Measurements from ENCODE around the gene ZRANB1.

GRCh38 chr10:124913167-124913566, 28.8 kb upstream of the ZRANB1 start:
- TF ChIP-seq ELF1 (IDR thresholded peaks at IDR 0.05) (no peak), MXI1 (IDR thresholded peaks at IDR 0.05; ENCODE audit: low read depth, low read length) (no peak), ZBTB33 (IDR thresholded peaks at IDR 0.05; ENCODE audit: borderline replicate concordance, low read depth) (no peak), GABPA (IDR thresholded peaks at IDR 0.05; ENCODE audit: low read depth) (no peak), CTCF (IDR thresholded peaks at IDR 0.05) (no peak), EP300 (IDR thresholded peaks at IDR 0.05; ENCODE audit: borderline replicate concordance in 1 of 2, low read depth in 1 of 2, low read length in 1 of 2) (no peak), TCF12 (IDR thresholded peaks at IDR 0.05) (no peak), RAD21 (IDR thresholded peaks at IDR 0.05; ENCODE audit: low read length) (no peak)

Data from SK-N-SH (cell line).